Neutrophil (primary cell): ENCODE results near the gene ANKRD13B.

Source experiments
- H3K27ac ChIP-seq: fragments of 200-600 bp; sonication (generic); 2 replicates; pipeline ENCODE4 v1.5.1; 2016; ENCODE audit warnings: mild to moderate bottlenecking, moderate library complexity
- H3K27me3 ChIP-seq: fragments of 200-600 bp; sonication (generic); 2 replicates; pipeline ENCODE4 v1.6.0; 2016; ENCODE audit warnings: mild to moderate bottlenecking
- H3K36me3 ChIP-seq: fragments of 200-600 bp; sonication (generic); 2 replicates; pipeline ENCODE4 v1.5.1; 2017
- H3K4me1 ChIP-seq, 2 experiments: fragments of 200-600 bp in 1 of 2; sonication (generic) in 1 of 2; 1 replicate in 1 of 2; 2 replicates in 1 of 2; pipeline versions ENCODE4 v1.5.1 to v1.6.1; 2013 to 2016; ENCODE audit warnings: low read depth in 1 of 2, low read length in 1 of 2, mild to moderate bottlenecking in 1 of 2, moderate library complexity in 1 of 2; ENCODE audit not compliant: control insufficient read depth in 1 of 2, insufficient read depth in 1 of 2
- H3K4me3 ChIP-seq, 2 experiments: fragments of 200-600 bp in 1 of 2; sonication (generic) in 1 of 2; 1 replicate in 1 of 2; 2 replicates in 1 of 2; pipeline ENCODE4 v1.5.1; 2013 to 2016; ENCODE audit warnings: low read depth in 1 of 2, low read length in 1 of 2, mild to moderate bottlenecking in 1 of 2, moderate library complexity in 1 of 2
- H3K9me3 ChIP-seq: fragments of 200-600 bp; sonication (generic); 2 replicates; pipeline ENCODE4 v1.5.1; 2016
- CTCF ChIP-seq: fragments of 200-600 bp; sonication (generic); IDR thresholded peaks from 2 replicates; pipeline ENCODE4 v1.5.1; 2016; ENCODE audit warnings: antibody characterized with exemption

The ANKRD13B gene

GRCh38 chr17:29619251-29619650 is 26.3 kb downstream of the ANKRD13B start:
- Histone ChIP-seq H3K27ac (no peak overlapping the region), H3K9me3 (no peaks in the 10 kb centered on the region), H3K27me3 (peaks cover 100% of the 10 kb centered on the region), H3K36me3 (no peaks in the 10 kb centered on the region), H3K4me3 (no peak overlapping the region), H3K4me1 (peaks cover 54 to 55% of the 10 kb centered on the region in 2 experiments)
- no peak for TF ChIP-seq CTCF

GRCh38 chr17:29620271-29620670 is 27.3 kb downstream of the ANKRD13B start:
- Histone ChIP-seq H3K4me3 (no peak overlapping the region), H3K27me3 (peaks cover 90% of the 10 kb centered on the region), H3K27ac (no peak overlapping the region), H3K36me3 (peaks cover 5% of the 10 kb centered on the region), H3K9me3 (no peaks in the 10 kb centered on the region), H3K4me1 (peaks cover 46 to 47% of the 10 kb centered on the region in 2 experiments)
- no peak for TF ChIP-seq CTCF

GRCh38 chr17:29620779-29621500 is 28.0 kb downstream of the ANKRD13B start:
- peaks cover 10% of the 10 kb centered on the region for H3K36me3 ChIP-seq
- H3K4me1 ChIP-seq, result peaks cover 39 to 40% of the 10 kb centered on the region in 2 experiments
- no peak for TF ChIP-seq CTCF
- peaks cover 83% of the 10 kb centered on the region for H3K27me3 ChIP-seq
- no peak overlapping the region for H3K27ac ChIP-seq
- H3K4me3 ChIP-seq, result no peak overlapping the region
- no peaks in the 10 kb centered on the region for H3K9me3 ChIP-seq

GRCh38 chr17:29621751-29622194 is 28.8 kb downstream of the ANKRD13B start:
- H3K27ac ChIP-seq, result no peak overlapping the region
- TF ChIP-seq CTCF, result no peak
- H3K4me3 ChIP-seq, result peak overlapping the region in 1 of 2 experiments; percentile 50
- no peaks in the 10 kb centered on the region for H3K9me3 ChIP-seq
- H3K4me1 ChIP-seq, result peaks cover 31 to 32% of the 10 kb centered on the region in 2 experiments
- H3K36me3 ChIP-seq, result peaks cover 17% of the 10 kb centered on the region
- peaks cover 75% of the 10 kb centered on the region for H3K27me3 ChIP-seq

GRCh38 chr17:29622337-29623282 is 29.7 kb downstream of the ANKRD13B start, which contains the start of gene CORO6:
Gene CORO6, minus strand, starts transcription at chr17:29622912. Its CDS starts 1,491 bp downstream, at chr17:29621421.
- Histone ChIP-seq H3K27me3 (peaks cover 66% of the 10 kb centered on the region), H3K9me3 (no peaks in the 10 kb centered on the region), H3K4me1 (peaks cover 23% of the 10 kb centered on the region in 2 experiments), H3K4me3 (peak within 1 kb of the TSS; percentile 40 to 50), H3K27ac (no peak within 1 kb of the TSS), H3K36me3 (peaks cover 22% of the 10 kb centered on the region)
- no peak for TF ChIP-seq CTCF
